Mesothelial cell of epicardium (in vitro differentiated cells): ENCODE results near the gene MAP4K5. TPM values are rescaled to one million over a fixed set of nuclear protein-coding genes. Genes with fewer than 3 reads are reported as not detected.
"Not testable (repeated sequence)": the region's sequence is repeated elsewhere in the genome, so short reads cannot be mapped to it uniquely, and the experiment has no call there.

ENCODE experiments used
- DNase-seq, 2 experiments: peaks; one replicate each; pipeline ENCODE4 v3.0.0; 2021; ENCODE audit warnings: low spot score in 2 of 2; ENCODE audit not compliant: unreplicated experiment in 2 of 2
- H3K27ac Mint-ChIP-seq: 2 replicates; pipeline ENCODE4 v1.8.0; 2021; ENCODE audit warnings: mixed read lengths
- H3K27me3 Mint-ChIP-seq: 2 replicates; pipeline ENCODE4 v1.8.0; 2021; ENCODE audit warnings: low read depth, mixed read lengths
- H3K36me3 Mint-ChIP-seq: 2 replicates; pipeline ENCODE4 v1.8.0; 2021; ENCODE audit warnings: mixed read lengths
- H3K4me1 Mint-ChIP-seq: 2 replicates; pipeline ENCODE4 v1.8.0; 2021; ENCODE audit warnings: mixed read lengths
- H3K4me3 Mint-ChIP-seq: 2 replicates; pipeline ENCODE4 v1.8.0; 2021; ENCODE audit warnings: mild to moderate bottlenecking, moderate library complexity, mixed read lengths
- H3K9me3 Mint-ChIP-seq: 2 replicates; pipeline ENCODE4 v1.8.0; 2021; ENCODE audit warnings: mixed read lengths
- CTCF ChIP-seq: fragments of 200-600 bp; sonication (generic); IDR thresholded peaks from one replicate; pipeline ENCODE4 v1.5.0; 2021; ENCODE audit warnings: antibody characterized with exemption; ENCODE audit not compliant: unreplicated experiment
- total RNA-seq: library from RNA; stranded (reverse); gene quantifications from 3 replicates; pipeline ENCODE4 v1.2.1, GENCODE V29; 2021

MAP4K5 gene
- total RNA-seq, 1 donor from 2014 or later: 95.4 TPM

DNA sequence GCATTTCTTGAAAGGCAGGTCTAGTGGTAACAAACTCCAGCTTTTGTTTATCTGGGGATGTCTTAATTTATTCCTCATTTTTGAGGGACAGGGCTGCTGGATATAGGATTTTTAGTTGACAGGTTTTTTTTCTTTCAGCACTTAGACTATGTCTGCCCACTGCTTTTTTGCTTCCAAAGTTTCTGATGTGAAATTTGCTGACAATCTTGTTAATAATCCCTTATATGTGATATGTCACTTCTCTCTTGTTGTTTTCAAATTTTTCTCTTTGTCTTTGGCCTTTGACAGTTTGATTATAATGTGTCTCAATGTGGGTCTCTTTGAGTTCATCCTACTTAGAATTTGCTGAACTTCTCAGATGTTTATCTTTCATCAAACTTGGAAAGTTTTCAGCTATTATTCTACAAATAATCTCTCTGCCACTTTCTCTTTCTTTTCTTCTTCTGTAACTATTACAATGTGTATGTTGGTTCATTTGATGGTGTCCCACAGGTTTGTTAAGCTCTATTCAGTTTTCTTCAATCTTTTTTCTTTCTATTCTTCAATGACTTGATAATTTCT lies 37.4 kb upstream of the MAP4K5 start:
- Mint-ChIP-seq H3K4me3 (no peak overlapping the region), H3K4me1 (no peaks in the 10 kb centered on the region)
- DNase-seq: no peak

DNA sequence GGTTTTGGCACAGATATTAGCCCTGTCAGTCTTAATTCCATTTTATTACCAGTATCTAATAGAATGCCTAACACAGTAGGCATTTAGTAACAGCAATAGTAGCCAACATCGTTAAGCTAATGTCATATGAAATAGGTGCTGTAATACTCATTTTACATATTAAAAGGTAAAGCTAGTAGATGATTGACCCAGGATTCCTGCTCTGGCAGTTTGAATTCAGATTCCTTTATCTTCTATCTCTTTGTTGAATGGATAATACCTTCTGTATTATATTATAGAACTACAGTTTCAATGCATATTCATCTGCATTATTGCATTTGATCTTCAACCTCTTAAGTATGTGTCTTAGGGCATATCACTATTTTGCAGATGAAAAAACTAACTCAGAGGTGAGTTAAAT lies 30.5 kb upstream of the MAP4K5 start:
- Mint-ChIP-seq H3K27ac (no peak overlapping the region), H3K4me1 (peaks cover 6% of the 10 kb centered on the region), H3K4me3 (no peak overlapping the region), H3K27me3 (peaks cover 65% of the 10 kb centered on the region), H3K9me3 (peaks cover 8% of the 10 kb centered on the region), H3K36me3 (no peaks in the 10 kb centered on the region)
- no peak for DNase-seq
- TF ChIP-seq CTCF: no peak

More for the DNA sequence above, 37.4 kb upstream of the MAP4K5 start:
- Mint-ChIP-seq H3K27ac (no peak overlapping the region), H3K36me3 (peaks cover 4% of the 10 kb centered on the region), H3K27me3 (peaks cover 5% of the 10 kb centered on the region), H3K9me3 (peaks cover 44% of the 10 kb centered on the region)
- no peak for TF ChIP-seq CTCF

DNA sequence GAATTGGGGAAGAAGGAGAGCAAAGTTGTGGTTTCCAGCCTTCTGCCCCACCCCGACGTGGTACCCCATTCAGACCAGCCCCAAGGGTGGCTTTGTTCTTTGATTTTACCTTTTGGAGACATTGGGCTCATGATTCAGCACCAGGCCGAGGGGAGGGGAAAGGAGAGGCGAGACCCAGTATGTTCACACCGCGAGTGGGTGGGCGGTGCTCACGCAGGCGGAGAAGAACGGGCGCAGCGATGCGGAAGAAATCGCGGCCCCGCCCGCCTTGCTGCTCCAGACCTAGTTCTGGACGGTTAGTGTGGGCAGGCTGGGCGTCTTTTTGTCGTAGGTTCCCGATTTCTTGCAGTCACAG lies 28.5 kb upstream of the MAP4K5 start:
- H3K9me3 Mint-ChIP-seq: no peaks in the 10 kb centered on the region
- peak; percentile 26 to 55 for DNase-seq
- no peak for TF ChIP-seq CTCF
- H3K36me3 Mint-ChIP-seq: no peaks in the 10 kb centered on the region
- peaks cover 6% of the 10 kb centered on the region for H3K4me1 Mint-ChIP-seq
- H3K27ac Mint-ChIP-seq: peak overlapping the region; percentile 47
- peak overlapping the region; percentile 80 for H3K4me3 Mint-ChIP-seq
- H3K27me3 Mint-ChIP-seq: peaks cover 79% of the 10 kb centered on the region

DNA sequence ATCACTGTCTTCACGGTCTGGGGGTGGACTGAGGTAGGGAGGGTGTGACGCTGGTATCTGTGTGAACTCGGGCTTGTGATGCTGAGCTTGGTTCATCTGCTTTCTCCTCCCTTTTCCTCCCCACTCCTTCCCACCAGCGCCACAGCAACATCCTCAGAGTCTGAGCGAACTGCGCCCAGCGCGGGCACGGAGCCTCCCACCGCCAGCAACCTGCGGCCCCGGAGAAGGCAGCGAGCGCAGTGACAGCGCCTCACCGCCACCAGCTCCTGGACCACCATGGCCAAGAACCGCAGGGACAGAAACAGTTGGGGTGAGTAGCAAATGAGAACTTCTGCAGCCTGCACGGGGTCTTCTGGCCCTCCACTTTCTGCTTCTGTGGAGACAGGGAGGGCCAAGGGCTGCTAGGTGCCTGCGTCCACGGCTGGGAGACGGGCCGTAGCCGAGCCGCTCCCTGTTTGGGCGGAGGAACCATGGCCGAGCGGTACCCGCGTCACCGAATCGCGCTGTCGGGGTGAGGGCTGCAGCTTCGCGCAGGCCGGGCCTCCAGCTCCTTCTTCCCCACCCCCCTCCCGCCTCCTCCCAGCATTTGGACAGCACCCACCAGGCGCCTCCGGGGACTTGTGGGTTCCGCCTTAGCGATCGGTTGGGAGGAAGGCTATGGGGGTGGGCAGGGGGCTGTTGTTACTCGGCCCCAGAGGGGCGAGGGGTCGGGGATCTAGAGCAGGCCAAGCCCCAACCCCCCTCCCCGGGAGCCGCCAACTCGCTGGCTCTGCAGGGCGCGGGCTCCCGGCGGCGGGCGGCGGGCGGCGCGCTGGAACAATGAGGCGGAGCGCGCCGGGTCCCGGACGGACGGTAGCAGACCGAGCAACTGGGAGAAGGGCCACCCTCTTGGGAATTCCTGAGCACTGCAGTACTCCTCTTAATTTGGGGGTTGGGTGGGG lies 27.9 kb upstream of the MAP4K5 start, which contains the start of gene ATL1:
ATL1 (plus strand) TSS at position 156 of the 941 bp plus-strand sequence; CDS start at position 277, 121 bp downstream.
- Mint-ChIP-seq H3K27me3 (peaks cover 81% of the 10 kb centered on the region), H3K36me3 (no peaks in the 10 kb centered on the region), H3K27ac (peak within 1 kb of the TSS; percentile 71), H3K4me3 (peak within 1 kb of the TSS; percentile 80), H3K9me3 (no peaks in the 10 kb centered on the region), H3K4me1 (peaks cover 6% of the 10 kb centered on the region)
- DNase-seq: peak; percentile 47 to 71
- no peak for TF ChIP-seq CTCF

DNA sequence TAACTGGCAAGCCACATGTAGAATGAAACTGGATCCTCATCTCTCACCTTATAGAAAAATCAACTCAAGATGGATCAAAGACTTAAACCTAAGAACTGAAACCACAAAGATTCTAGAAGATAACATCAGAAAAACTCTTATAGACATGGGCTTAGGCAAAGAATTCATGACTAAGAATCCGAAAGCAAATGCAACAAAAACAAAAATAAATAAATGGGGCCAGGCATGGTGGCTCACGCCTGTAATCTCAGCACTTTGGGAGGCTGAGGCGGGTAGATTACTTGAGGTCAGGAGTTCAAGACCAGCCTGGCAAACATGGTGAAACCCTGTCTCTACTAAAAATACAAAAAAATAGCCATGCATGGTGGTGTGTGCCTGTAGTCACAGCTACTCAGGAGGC lies 20.4 kb upstream of the MAP4K5 start:
- DNase-seq, H3K36me3 Mint-ChIP-seq, H3K4me1 Mint-ChIP-seq, H3K4me3 Mint-ChIP-seq, H3K27ac Mint-ChIP-seq: not testable (repeated sequence)
- Mint-ChIP-seq H3K27me3 (peaks cover 41% of the 10 kb centered on the region), H3K9me3 (peaks cover 14% of the 10 kb centered on the region)

DNA sequence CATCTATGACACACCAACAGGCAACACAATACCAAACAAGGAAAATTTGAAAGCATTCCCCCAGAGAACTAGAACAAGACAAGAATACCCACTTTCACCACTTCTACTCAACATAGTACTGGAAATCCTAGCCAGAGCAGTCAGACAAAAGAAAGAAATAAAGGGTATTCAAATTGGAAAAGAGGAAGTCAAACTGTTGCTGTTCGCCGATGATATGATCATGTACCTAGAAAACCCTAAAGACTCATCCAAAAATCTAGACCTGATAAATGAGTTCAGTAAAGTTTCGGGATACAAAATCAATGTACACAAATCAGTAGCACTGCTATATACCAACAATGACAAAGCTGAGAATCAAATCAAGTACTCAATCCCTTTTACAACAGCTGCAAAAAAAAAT lies 19.5 kb upstream of the MAP4K5 start:
- Mint-ChIP-seq H3K36me3 (no peaks in the 10 kb centered on the region), H3K9me3 (peaks cover 14% of the 10 kb centered on the region), H3K4me3 (no peak overlapping the region), H3K27me3 (peaks cover 32% of the 10 kb centered on the region), H3K27ac (no peak overlapping the region), H3K4me1 (no peaks in the 10 kb centered on the region)
- DNase-seq: no peak
- TF ChIP-seq CTCF: no peak
